Measurements from ENCODE around the gene SPRN. TPM values are rescaled to one million over a fixed set of nuclear protein-coding genes. Genes with fewer than 3 reads are reported as not detected.
"Not testable (repeated sequence)": the region's sequence is repeated elsewhere in the genome, so short reads cannot be mapped to it uniquely, and the experiment has no call there.

SPRN gene
- total and polyA plus RNA-seq, 2 donors (not counting 1 experiment from before 2014, with no cell fraction given): not detected

DNA sequence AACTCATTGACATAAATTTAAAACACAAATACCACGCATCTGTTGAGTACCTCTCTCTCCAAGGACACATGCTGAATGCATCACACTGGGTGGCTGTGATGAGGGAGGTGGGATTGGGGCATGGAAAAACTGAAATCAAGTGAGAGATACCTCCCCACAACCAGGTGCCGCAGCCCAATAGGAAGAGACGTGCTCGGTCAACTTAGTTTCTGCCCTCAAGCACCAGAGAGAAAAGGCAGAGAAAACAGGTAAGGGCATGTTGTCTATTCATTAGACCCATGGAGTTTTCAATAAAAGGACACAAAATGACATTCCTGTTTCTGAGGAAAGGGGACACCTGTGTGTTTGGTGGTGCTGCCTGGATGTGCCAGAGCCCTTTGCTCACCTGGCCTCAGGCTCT lies 5.1 kb upstream of the SPRN start:
- POLR2A ChIA-PET: interaction anchor here (0.6 kb wide), 1 partner anchor 41 kb away, joined by 4 read pairs; no protein-coding TSS in a partner anchor
- CTCF ChIA-PET; H3K9me3 ChIP-seq (ENCODE audit: control extremely low read depth in 1 of 3, control insufficient read depth in 2 of 3, insufficient read depth in 1 of 3, low read length in 2 of 3); H3K27me3 ChIP-seq (replicated peaks in 1 of 4; ENCODE audit: control extremely low read depth in 1 of 4, control insufficient read depth in 3 of 4, insufficient read depth in 4 of 4, low read length in 3 of 4); H3K27ac ChIP-seq (ENCODE audit: low read length in 2 of 2); H2AFZ ChIP-seq (ENCODE audit: insufficient read depth, low read depth, low read length, poor library complexity, severe bottlenecking); H3K4me2 ChIP-seq (replicated peaks; ENCODE audit: low read depth, low read length, poor library complexity, severe bottlenecking); H4K20me1 ChIP-seq (ENCODE audit: control insufficient read depth, insufficient read depth, low read length, poor library complexity, severe bottlenecking); intact Hi-C loops (cut with micrococcal nuclease); H3K79me2 ChIP-seq (ENCODE audit: control insufficient read depth, insufficient read depth, low read length); H3K27me3 Mint-ChIP-seq; H3K4me3 Mint-ChIP-seq; H3K9ac ChIP-seq (ENCODE audit: low read length); ATAC-seq (ENCODE audit: low read depth); H3K4me1 ChIP-seq (ENCODE audit: control insufficient read depth in 2 of 2, insufficient read depth in 2 of 2, low read length in 2 of 2); DNase-seq; H3K4me3 ChIP-seq (ENCODE audit: control extremely low read depth in 1 of 5, extremely low read depth in 1 of 5, insufficient read depth in 1 of 5, low read depth in 2 of 5, low read length in 4 of 5); H3K4me1 Mint-ChIP-seq; H3K36me3 ChIP-seq (replicated peaks in 1 of 2; ENCODE audit: control extremely low read depth in 1 of 2, control insufficient read depth in 1 of 2, extremely low read depth in 1 of 2, insufficient read depth in 2 of 2, low read length in 1 of 2); H3K9me3 Mint-ChIP-seq (ENCODE audit: insufficient read depth); H3K27ac Mint-ChIP-seq: not testable (repeated sequence)
- no CpG with 5 or more reads among the region's 4 CpGs for WGBS (ENCODE audit: insufficient coverage)

DNA sequence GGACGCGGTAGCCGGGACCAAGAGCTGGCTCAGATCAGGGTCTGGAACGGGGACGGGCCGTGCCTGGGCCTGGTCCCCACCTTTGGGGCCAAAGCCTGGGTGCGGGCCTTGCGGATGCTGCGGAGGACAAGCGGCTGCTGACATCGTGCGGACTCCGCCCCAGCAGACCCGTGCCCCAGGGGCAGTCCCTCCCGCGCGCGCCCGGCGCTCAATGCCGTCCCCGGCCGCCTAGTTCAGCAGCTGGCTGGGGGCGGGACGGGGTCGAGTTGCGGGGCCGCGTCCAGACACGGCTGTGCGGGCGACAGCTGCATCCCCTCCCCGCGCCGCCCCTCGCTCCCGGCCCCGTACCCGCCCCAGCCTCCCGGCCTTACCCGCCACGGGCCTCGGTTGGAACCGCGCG lies 323 bp downstream of the SPRN start:
- H3K27me3 Mint-ChIP-seq; H3K9me3 ChIP-seq (ENCODE audit: control extremely low read depth in 1 of 3, control insufficient read depth in 2 of 3, insufficient read depth in 1 of 3, low read length in 2 of 3); POLR2A ChIA-PET; H3K4me3 ChIP-seq (ENCODE audit: control extremely low read depth in 1 of 5, extremely low read depth in 1 of 5, insufficient read depth in 1 of 5, low read depth in 2 of 5, low read length in 4 of 5); H3K9me3 Mint-ChIP-seq (ENCODE audit: insufficient read depth); H3K9ac ChIP-seq (ENCODE audit: low read length); H3K4me1 ChIP-seq (ENCODE audit: control insufficient read depth in 2 of 2, insufficient read depth in 2 of 2, low read length in 2 of 2); H3K4me3 Mint-ChIP-seq; CTCF ChIA-PET; H3K36me3 ChIP-seq (replicated peaks in 1 of 2; ENCODE audit: control extremely low read depth in 1 of 2, control insufficient read depth in 1 of 2, extremely low read depth in 1 of 2, insufficient read depth in 2 of 2, low read length in 1 of 2); H3K27ac Mint-ChIP-seq; intact Hi-C loops (cut with micrococcal nuclease); H3K27me3 ChIP-seq (replicated peaks in 1 of 4; ENCODE audit: control extremely low read depth in 1 of 4, control insufficient read depth in 3 of 4, insufficient read depth in 4 of 4, low read length in 3 of 4); H3K27ac ChIP-seq (ENCODE audit: low read length in 2 of 2); H3K4me1 Mint-ChIP-seq; H3K4me2 ChIP-seq (replicated peaks; ENCODE audit: low read depth, low read length, poor library complexity, severe bottlenecking); ATAC-seq (ENCODE audit: low read depth); H2AFZ ChIP-seq (ENCODE audit: insufficient read depth, low read depth, low read length, poor library complexity, severe bottlenecking): not testable (repeated sequence)
- Histone ChIP-seq H3K79me2 (ENCODE audit: control insufficient read depth, insufficient read depth, low read length) (peaks cover 13% of the 10 kb centered on the region), H4K20me1 (ENCODE audit: control insufficient read depth, insufficient read depth, low read length, poor library complexity, severe bottlenecking) (peaks cover 28% of the 10 kb centered on the region)
- no CpG with 5 or more reads among the region's 46 CpGs for WGBS (ENCODE audit: insufficient coverage)
- peak; percentile 16 for DNase-seq
